DND-41 (cell line): ENCODE results near the gene ITGB5.
"Not testable (repeated sequence)": the region's sequence is repeated elsewhere in the genome, so short reads cannot be mapped to it uniquely, and the experiment has no call there.

Source experiments
- ATAC-seq: fragments of 200-7000 bp; cut with Tn5 transposase; 3 replicates; pipeline ENCODE4 v1.9.1; 2021; ENCODE audit warnings: low read depth; ENCODE audit not compliant: insufficient read depth
- DNase-seq: peaks from one replicate; pipeline ENCODE4 v3.0.0-alpha.2; 2020
- H2AFZ ChIP-seq: 2 replicates; pipeline ENCODE4 v1.6.0; 2012; ENCODE audit warnings: low read depth, low read length
- H3K27ac ChIP-seq: 2 replicates; pipeline ENCODE4 v1.5.1; 2012; ENCODE audit warnings: low read length, inconsistent platforms
- H3K27me3 ChIP-seq: fragments of 200-600 bp; sonication (generic); 2 replicates; pipeline ENCODE4 v1.6.0; 2012; ENCODE audit warnings: low read length, mild to moderate bottlenecking, inconsistent platforms; ENCODE audit not compliant: insufficient read depth, poor library complexity
- H3K36me3 ChIP-seq: 2 replicates; pipeline ENCODE4 v1.5.1; 2012; ENCODE audit warnings: low read length, inconsistent platforms; ENCODE audit not compliant: insufficient read depth
- H3K4me1 ChIP-seq: 2 replicates; pipeline ENCODE4 v1.5.1; 2012; ENCODE audit warnings: mild to moderate bottlenecking, low read length; ENCODE audit not compliant: insufficient read depth
- H3K4me2 ChIP-seq: 2 replicates; pipeline ENCODE4 v1.6.0; 2012; ENCODE audit warnings: mild to moderate bottlenecking, moderate library complexity, low read length, inconsistent platforms; ENCODE audit not compliant: insufficient read depth
- H3K4me3 ChIP-seq, 2 experiments: fragments of 200-600 bp in 1 of 2; shearing (Covaris generic) in 1 of 2; 2 replicates each; pipeline ENCODE4 v1.5.1; 2012 to 2016; ENCODE audit warnings: inconsistent platforms in 2 of 2, low read length in 2 of 2, mild to moderate bottlenecking in 2 of 2, low read depth in 1 of 2, moderate library complexity in 1 of 2
- H3K79me2 ChIP-seq: 2 replicates; pipeline ENCODE4 v1.6.0; 2012; ENCODE audit warnings: low read length, inconsistent platforms; ENCODE audit not compliant: insufficient read depth
- H3K9ac ChIP-seq: 2 replicates; pipeline ENCODE4 v1.6.0; 2012; ENCODE audit warnings: low read depth, mild to moderate bottlenecking, inconsistent platforms, low read length, moderate library complexity
- H3K9me3 ChIP-seq: 2 replicates; pipeline ENCODE4 v1.5.1; 2012; ENCODE audit warnings: low read length, moderate library complexity, mild to moderate bottlenecking, inconsistent platforms; ENCODE audit not compliant: insufficient read depth, severe bottlenecking
- H4K20me1 ChIP-seq: 2 replicates; pipeline ENCODE4 v1.6.0; 2012; ENCODE audit warnings: low read length; ENCODE audit not compliant: insufficient read depth
- CTCF ChIP-seq: IDR thresholded peaks from 2 replicates; pipeline ENCODE4 v1.5.1; 2012; ENCODE audit warnings: borderline replicate concordance, low read length, moderate library complexity, mild to moderate bottlenecking; ENCODE audit not compliant: poor library complexity, severe bottlenecking; ENCODE audit errors: extremely low read depth
- EZH2 ChIP-seq: IDR thresholded peaks from 3 replicates; pipeline ENCODE4 v1.6.1; 2012; ENCODE audit warnings: borderline replicate concordance, low read depth, mild to moderate bottlenecking, moderate library complexity, low read length, inconsistent platforms; ENCODE audit not compliant: severe bottlenecking

The ITGB5 gene

GRCh38 chr3:124831628-124832199 is 55.5 kb downstream of the ITGB5 start:
- Histone ChIP-seq H3K4me2 (no peak overlapping the region), H3K9ac (no peak overlapping the region), H3K27ac (no peak overlapping the region), H3K9me3 (no peaks in the 10 kb centered on the region), H3K36me3 (no peaks in the 10 kb centered on the region), H4K20me1 (no peaks in the 10 kb centered on the region), H2AFZ (no peak overlapping the region), H3K79me2 (no peaks in the 10 kb centered on the region), H3K4me3 (no peak overlapping the region), H3K4me1 (peaks cover 30% of the 10 kb centered on the region), H3K27me3 (no peaks in the 10 kb centered on the region)
- ATAC-seq (no peak), DNase-seq (no peak)
- TF ChIP-seq EZH2 (no peak), CTCF (no peak)

GRCh38 chr3:124829819-124830554 is 57.2 kb downstream of the ITGB5 start:
- Histone ChIP-seq H3K27me3 (no peaks in the 10 kb centered on the region), H3K9me3 (no peaks in the 10 kb centered on the region), H4K20me1 (no peaks in the 10 kb centered on the region), H3K36me3 (no peaks in the 10 kb centered on the region), H3K79me2 (no peaks in the 10 kb centered on the region), H3K9ac (no peak overlapping the region), H3K4me2 (no peak overlapping the region), H2AFZ (no peak overlapping the region), H3K4me1 (peaks cover 14% of the 10 kb centered on the region), H3K27ac (no peak overlapping the region), H3K4me3 (no peak overlapping the region)
- no peak for TF ChIP-seq EZH2
- TF ChIP-seq CTCF, result no peak
- DNase-seq (no peak), ATAC-seq (no peak)

GRCh38 chr3:124829178-124829818 is 57.9 kb downstream of the ITGB5 start:
- Histone ChIP-seq H3K9me3 (no peaks in the 10 kb centered on the region), H3K9ac (no peak overlapping the region), H3K79me2 (no peaks in the 10 kb centered on the region), H3K4me1 (peaks cover 7% of the 10 kb centered on the region), H3K36me3 (no peaks in the 10 kb centered on the region), H3K4me2 (no peak overlapping the region), H3K27ac (no peak overlapping the region), H3K27me3 (no peaks in the 10 kb centered on the region), H2AFZ (no peak overlapping the region), H3K4me3 (no peak overlapping the region), H4K20me1 (no peaks in the 10 kb centered on the region)
- no peak for ATAC-seq
- DNase-seq, result no peak
- TF ChIP-seq EZH2, result no peak
- TF ChIP-seq CTCF, result no peak

- not testable (repeated sequence) for H4K20me1 ChIP-seq, ATAC-seq, DNase-seq, H3K27ac ChIP-seq, H3K4me1 ChIP-seq, H3K4me2 ChIP-seq, H3K9ac ChIP-seq, H3K4me3 ChIP-seq, H3K9me3 ChIP-seq, H3K36me3 ChIP-seq, H3K27me3 ChIP-seq, H2AFZ ChIP-seq, H3K79me2 ChIP-seq
Measured at GRCh38 chr3:124827476-124828206, 59.5 kb downstream of the ITGB5 start.
